Measurements from ENCODE around the gene RDH8. TPM values are rescaled to one million over a fixed set of nuclear protein-coding genes. Genes with fewer than 3 reads are reported as not detected.

RDH8 gene
- total RNA-seq, 1 experiment from 2014 or later: not detected

- POLR2A ChIA-PET: no interaction called here
- Mint-ChIP-seq H3K27ac (ENCODE audit: unreplicated experiment) (no peak overlapping the region), H3K36me3 (ENCODE audit: insufficient read depth, unreplicated experiment) (no peaks in the 10 kb centered on the region), H3K9me3 (ENCODE audit: unreplicated experiment) (no peaks in the 10 kb centered on the region), H3K27me3 (ENCODE audit: insufficient read depth, unreplicated experiment) (peaks cover 3% of the 10 kb centered on the region), H3K4me1 (ENCODE audit: low read depth, unreplicated experiment) (no peaks in the 10 kb centered on the region), H3K4me3 (ENCODE audit: unreplicated experiment) (no peak overlapping the region)
- Histone ChIP-seq H3K4me1 (no peaks in the 10 kb centered on the region), H3K9me3 (no peaks in the 10 kb centered on the region), H3K36me3 (ENCODE audit: control insufficient read depth, insufficient read depth, low read length) (no peaks in the 10 kb centered on the region), H3K4me3 (ENCODE audit: low read depth, low read length) (no peak overlapping the region), H3K27me3 (replicated peaks; ENCODE audit: control insufficient read depth, insufficient read depth, low read length) (no peaks in the 10 kb centered on the region)
- BruUV-seq (replicated peaks): no TSS peak
- CTCF ChIA-PET: no interaction called here
- DNase-seq: no peak
- TF ChIP-seq CTCF (IDR thresholded peaks at IDR 0.05; ENCODE audit: insufficient read depth in 1 of 2, low read depth in 1 of 2, low read length in 1 of 2, severe bottlenecking in 1 of 2, unreplicated experiment in 1 of 2): no peak
- intact Hi-C loops (cut with micrococcal nuclease; ENCODE audit: unreplicated experiment): no loop called here
These were observed 21.7 kb upstream of the RDH8 start for GRCh38 chr19:9991425-9992191.

GRCh38 chr19:9995084-9995483, 18.2 kb upstream of the RDH8 start:
- Mint-ChIP-seq H3K9me3 (ENCODE audit: unreplicated experiment) (no peaks in the 10 kb centered on the region), H3K27ac (ENCODE audit: unreplicated experiment) (no peak overlapping the region), H3K36me3 (ENCODE audit: insufficient read depth, unreplicated experiment) (no peaks in the 10 kb centered on the region), H3K4me1 (ENCODE audit: low read depth, unreplicated experiment) (no peaks in the 10 kb centered on the region), H3K4me3 (ENCODE audit: unreplicated experiment) (no peak overlapping the region), H3K27me3 (ENCODE audit: insufficient read depth, unreplicated experiment) (peaks cover 20% of the 10 kb centered on the region)
- Histone ChIP-seq H3K27me3 (replicated peaks; ENCODE audit: control insufficient read depth, insufficient read depth, low read length) (no peaks in the 10 kb centered on the region), H3K36me3 (ENCODE audit: control insufficient read depth, insufficient read depth, low read length) (no peaks in the 10 kb centered on the region), H3K4me1 (no peaks in the 10 kb centered on the region), H3K4me3 (ENCODE audit: low read depth, low read length) (no peak overlapping the region), H3K9me3 (no peaks in the 10 kb centered on the region)
- CTCF ChIA-PET: no interaction called here
- POLR2A ChIA-PET: no interaction called here
- TF ChIP-seq CTCF (IDR thresholded peaks at IDR 0.05; ENCODE audit: insufficient read depth in 1 of 2, low read depth in 1 of 2, low read length in 1 of 2, severe bottlenecking in 1 of 2, unreplicated experiment in 1 of 2): no peak
- intact Hi-C loops (cut with micrococcal nuclease; ENCODE audit: unreplicated experiment): no loop called here
- BruUV-seq (replicated peaks): no TSS peak
- DNase-seq: no peak

DNA sequence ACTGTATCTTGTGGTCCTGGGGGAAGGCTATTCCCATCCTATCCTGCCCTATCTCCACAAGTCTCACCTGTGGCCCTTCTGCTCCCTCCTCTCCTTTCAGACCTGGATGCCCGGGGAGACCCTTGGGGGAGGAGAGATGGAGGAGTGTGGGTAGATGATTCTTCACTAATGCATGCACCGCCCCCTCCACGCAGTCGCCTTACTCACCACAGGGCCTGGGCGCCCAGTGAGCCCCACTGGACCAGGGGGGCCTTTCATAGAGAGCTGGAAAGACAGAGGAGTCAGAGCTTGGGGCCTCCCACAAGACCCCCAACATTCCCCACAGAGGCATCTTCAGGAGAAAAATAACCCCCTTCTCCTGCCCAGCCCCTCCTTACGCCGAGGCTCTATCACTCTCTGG, 17.3 kb upstream of the RDH8 start:
- no peaks in the 10 kb centered on the region for H3K27me3 ChIP-seq (replicated peaks; ENCODE audit: control insufficient read depth, insufficient read depth, low read length)
- no peaks in the 10 kb centered on the region for H3K4me1 Mint-ChIP-seq (ENCODE audit: low read depth, unreplicated experiment)
- no peaks in the 10 kb centered on the region for H3K4me1 ChIP-seq
- intact Hi-C loops (cut with micrococcal nuclease; ENCODE audit: unreplicated experiment): no loop called here
- ChIA-PET CTCF (no interaction called here), POLR2A (no interaction called here)
- no peaks in the 10 kb centered on the region for H3K36me3 ChIP-seq (ENCODE audit: control insufficient read depth, insufficient read depth, low read length)
- H3K9me3 ChIP-seq: no peaks in the 10 kb centered on the region
- BruUV-seq (replicated peaks): no TSS peak
- no peak for TF ChIP-seq CTCF (IDR thresholded peaks at IDR 0.05; ENCODE audit: insufficient read depth in 1 of 2, low read depth in 1 of 2, low read length in 1 of 2, severe bottlenecking in 1 of 2, unreplicated experiment in 1 of 2)
- peaks cover 22% of the 10 kb centered on the region for H3K27me3 Mint-ChIP-seq (ENCODE audit: insufficient read depth, unreplicated experiment)
- no peak overlapping the region for H3K27ac Mint-ChIP-seq (ENCODE audit: unreplicated experiment)
- H3K9me3 Mint-ChIP-seq (ENCODE audit: unreplicated experiment): no peaks in the 10 kb centered on the region
- H3K4me3 ChIP-seq (ENCODE audit: low read depth, low read length): no peak overlapping the region
- H3K4me3 Mint-ChIP-seq (ENCODE audit: unreplicated experiment): no peak overlapping the region
- H3K36me3 Mint-ChIP-seq (ENCODE audit: insufficient read depth, unreplicated experiment): no peaks in the 10 kb centered on the region
- no peak for DNase-seq
